ENCODE results near the gene ANAPC7. TPM values are rescaled to one million over a fixed set of nuclear protein-coding genes. Genes with fewer than 3 reads are reported as not detected.
A peak's percentile ranks its signal among the peaks of the same experiment; 100 is the strongest.
"Not testable (repeated sequence)": the region's sequence is repeated elsewhere in the genome, so short reads cannot be mapped to it uniquely, and the experiment has no call there.

ANAPC7 gene
- polyA plus RNA-seq, 1 of the 3 experiments (the other 2 are of a cell fraction): 58.9 TPM

- Histone ChIP-seq H3F3A (replicated peaks; ENCODE audit: insufficient read depth) (peaks cover 14% of the 10 kb centered on the region), H3K79me2 (ENCODE audit: insufficient read depth) (peaks cover 47% of the 10 kb centered on the region; the same call in 1 of the 2 replicates), H3K27me3 (ENCODE audit: insufficient read depth) (no peaks in the 10 kb centered on the region), H2AFZ (ENCODE audit: low read depth) (no peak overlapping the region), H3K36me3 (replicated peaks in 1 of 2; ENCODE audit: control insufficient read depth in 1 of 2, insufficient read depth in 2 of 2, low read length in 1 of 2) (peaks cover 88 to 95% of the 10 kb centered on the region in 2 experiments), H3K4me3 (ENCODE audit: low read depth in 2 of 2, low read length in 1 of 2) (no peak overlapping the region), H3K9me3 (no peaks in the 10 kb centered on the region), H3K9ac (no peak overlapping the region), H3K9me2 (no peaks in the 10 kb centered on the region), H3K27ac (ENCODE audit: low read depth in 2 of 2, low read length in 1 of 2) (peak overlapping the region; percentile 14 to 28; a peak in 3 of 4 replicates), H3K4me1 (ENCODE audit: control insufficient read depth in 1 of 2, insufficient read depth in 2 of 2, low read depth in 1 of 2, low read length in 1 of 2) (0 out of 4 replicates have a peak, but pooled peaks cover 0 to 7% of the 10 kb centered on the region in 2 experiments), H4K20me1 (ENCODE audit: insufficient read depth) (no peaks in the 10 kb centered on the region), H3K4me2 (no peak overlapping the region)
- POLR2A ChIA-PET: no interaction called here
- DNase-seq: no peak
- CTCF ChIA-PET: interaction anchor here (0.5 to 1.4 kb wide), 5 partner anchors 10 to 1056 kb away, joined by 3 read pairs; no protein-coding TSS in a partner anchor
- TF ChIP-seq FOXJ3 (CRISPR knock-in tag; IDR thresholded peaks at IDR 0.05): no peak
- TF ChIP-seq, protein P1, sequence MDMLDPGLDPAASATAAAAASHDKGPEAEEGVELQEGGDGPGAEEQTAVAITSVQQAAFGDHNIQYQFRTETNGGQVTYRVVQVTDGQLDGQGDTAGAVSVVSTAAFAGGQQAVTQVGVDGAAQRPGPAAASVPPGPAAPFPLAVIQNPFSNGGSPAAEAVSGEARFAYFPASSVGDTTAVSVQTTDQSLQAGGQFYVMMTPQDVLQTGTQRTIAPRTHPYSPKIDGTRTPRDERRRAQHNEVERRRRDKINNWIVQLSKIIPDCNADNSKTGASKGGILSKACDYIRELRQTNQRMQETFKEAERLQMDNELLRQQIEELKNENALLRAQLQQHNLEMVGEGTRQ (IDR thresholded peaks at IDR 0.05; ENCODE audit: borderline replicate concordance, low read depth, low read length): no peak
- 94% methylated on average over 18 of the region's 18 CpGs for WGBS (ENCODE audit: low lambda C conversion rate)
Observed at GRCh38 chr12:110340706-110341105, 62.8 kb downstream of the ANAPC7 start.

GRCh38 chr12:110340261-110340660 lies 63.2 kb downstream of the ANAPC7 start:
- H2AFZ ChIP-seq (ENCODE audit: low read depth); H3K4me1 ChIP-seq (ENCODE audit: control insufficient read depth in 1 of 2, insufficient read depth in 2 of 2, low read depth in 1 of 2, low read length in 1 of 2); H3K4me3 ChIP-seq (ENCODE audit: low read depth in 2 of 2, low read length in 1 of 2); H4K20me1 ChIP-seq (ENCODE audit: insufficient read depth); H3K9ac ChIP-seq; DNase-seq; H3K4me2 ChIP-seq; H3K9me3 ChIP-seq; H3K27me3 ChIP-seq (ENCODE audit: insufficient read depth); POLR2A ChIA-PET; H3K9me2 ChIP-seq: not testable (repeated sequence)
- CTCF ChIA-PET: interaction anchor here (0.5 to 1.4 kb wide), 6 partner anchors 10 to 1057 kb away, joined by 3 to 4 read pairs (median 3); no protein-coding TSS in a partner anchor
- H3K36me3 ChIP-seq (replicated peaks in 1 of 2; ENCODE audit: control insufficient read depth in 1 of 2, insufficient read depth in 2 of 2, low read length in 1 of 2): peaks cover 87 to 95% of the 10 kb centered on the region in 2 experiments
- WGBS (ENCODE audit: low lambda C conversion rate): 93% methylated on average over 8 of the region's 8 CpGs
- peaks cover 48% of the 10 kb centered on the region; the same call in 1 of the 2 replicates for H3K79me2 ChIP-seq (ENCODE audit: insufficient read depth)
- H3K27ac ChIP-seq (ENCODE audit: low read depth in 2 of 2, low read length in 1 of 2): peak overlapping the region in 1 of 2 experiments; percentile 14; a peak in 1 of 4 replicates
- H3F3A ChIP-seq (replicated peaks; ENCODE audit: insufficient read depth): peaks cover 14% of the 10 kb centered on the region

DNA sequence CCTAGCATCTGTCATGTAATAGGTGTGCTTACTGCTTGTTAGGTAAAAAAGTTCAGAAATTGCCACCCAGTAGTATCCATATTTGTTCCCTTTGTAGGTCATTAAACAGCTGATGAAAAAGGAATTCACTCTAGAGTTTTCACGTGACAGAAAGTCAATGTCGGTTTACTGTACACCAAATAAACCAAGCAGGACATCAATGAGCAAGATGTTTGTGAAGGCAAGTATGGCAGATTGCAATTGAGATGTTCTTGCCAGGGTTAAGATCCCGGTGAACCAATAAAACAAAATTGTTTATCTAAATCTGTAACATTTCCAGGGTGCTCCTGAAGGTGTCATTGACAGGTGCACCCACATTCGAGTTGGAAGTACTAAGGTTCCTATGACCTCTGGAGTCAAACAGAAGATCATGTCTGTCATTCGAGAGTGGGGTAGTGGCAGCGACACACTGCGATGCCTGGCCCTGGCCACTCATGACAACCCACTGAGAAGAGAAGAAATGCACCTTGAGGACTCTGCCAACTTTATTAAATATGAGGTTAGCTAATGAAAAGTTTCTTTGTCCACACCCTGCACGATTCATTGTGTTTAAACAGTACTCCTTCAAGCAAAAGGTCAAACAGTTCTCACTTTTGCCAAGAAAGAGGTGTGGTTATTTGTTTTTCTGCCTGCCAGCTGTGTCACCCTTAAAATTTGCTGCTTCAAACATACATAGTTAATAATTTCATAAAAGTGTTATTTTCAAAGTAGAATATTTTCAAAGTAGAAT lies 64.1 kb downstream of the ANAPC7 start:
- no peak for DNase-seq
- WGBS (ENCODE audit: low lambda C conversion rate): 70% methylated on average over 8 of the region's 8 CpGs
- no peak overlapping the region for H2AFZ ChIP-seq (ENCODE audit: low read depth)
- H3K79me2 ChIP-seq (ENCODE audit: insufficient read depth): peaks cover 48% of the 10 kb centered on the region; the same call in 1 of the 2 replicates
- peaks cover 14% of the 10 kb centered on the region for H3F3A ChIP-seq (replicated peaks; ENCODE audit: insufficient read depth)
- 0 out of 4 replicates have a peak, but pooled peaks cover 0 to 7% of the 10 kb centered on the region in 2 experiments for H3K4me1 ChIP-seq (ENCODE audit: control insufficient read depth in 1 of 2, insufficient read depth in 2 of 2, low read depth in 1 of 2, low read length in 1 of 2)
- no peaks in the 10 kb centered on the region for H3K9me3 ChIP-seq
- ChIA-PET POLR2A (no interaction called here), CTCF (interaction anchor here (0.9 to 1.3 kb wide), 3 partner anchors 9 to 297 kb away, joined by 3 to 4 read pairs (median 3); no protein-coding TSS in a partner anchor)
- H3K36me3 ChIP-seq (replicated peaks in 1 of 2; ENCODE audit: control insufficient read depth in 1 of 2, insufficient read depth in 2 of 2, low read length in 1 of 2): peaks cover 87 to 95% of the 10 kb centered on the region in 2 experiments
- no peak for TF ChIP-seq RCOR1 (IDR thresholded peaks at IDR 0.05; ENCODE audit: low read length)
- TF ChIP-seq NRF1 (IDR thresholded peaks at IDR 0.05; ENCODE audit: low read depth, low read length): no peak
- TF ChIP-seq, protein P2, sequence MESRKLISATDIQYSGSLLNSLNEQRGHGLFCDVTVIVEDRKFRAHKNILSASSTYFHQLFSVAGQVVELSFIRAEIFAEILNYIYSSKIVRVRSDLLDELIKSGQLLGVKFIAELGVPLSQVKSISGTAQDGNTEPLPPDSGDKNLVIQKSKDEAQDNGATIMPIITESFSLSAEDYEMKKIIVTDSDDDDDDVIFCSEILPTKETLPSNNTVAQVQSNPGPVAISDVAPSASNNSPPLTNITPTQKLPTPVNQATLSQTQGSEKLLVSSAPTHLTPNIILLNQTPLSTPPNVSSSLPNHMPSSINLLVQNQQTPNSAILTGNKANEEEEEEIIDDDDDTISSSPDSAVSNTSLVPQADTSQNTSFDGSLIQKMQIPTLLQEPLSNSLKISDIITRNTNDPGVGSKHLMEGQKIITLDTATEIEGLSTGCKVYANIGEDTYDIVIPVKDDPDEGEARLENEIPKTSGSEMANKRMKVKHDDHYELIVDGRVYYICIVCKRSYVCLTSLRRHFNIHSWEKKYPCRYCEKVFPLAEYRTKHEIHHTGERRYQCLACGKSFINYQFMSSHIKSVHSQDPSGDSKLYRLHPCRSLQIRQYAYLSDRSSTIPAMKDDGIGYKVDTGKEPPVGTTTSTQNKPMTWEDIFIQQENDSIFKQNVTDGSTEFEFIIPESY (IDR thresholded peaks at IDR 0.05; ENCODE audit: borderline replicate concordance, low read depth): no peak
- no peak for TF ChIP-seq JUND (IDR thresholded peaks at IDR 0.05)
- TF ChIP-seq RAD21 (IDR thresholded peaks at IDR 0.05; ENCODE audit: low read length): no peak
- no peak for TF ChIP-seq MAX (IDR thresholded peaks at IDR 0.05; ENCODE audit: low read depth)
- no peak for TF ChIP-seq MXI1 (IDR thresholded peaks at IDR 0.05; ENCODE audit: low read depth, low read length)
- no peaks in the 10 kb centered on the region for H3K27me3 ChIP-seq (ENCODE audit: insufficient read depth)
- H4K20me1 ChIP-seq (ENCODE audit: insufficient read depth): no peaks in the 10 kb centered on the region
- H3K9ac ChIP-seq: no peak overlapping the region
- H3K9me2 ChIP-seq: no peaks in the 10 kb centered on the region
- no peak overlapping the region for H3K27ac ChIP-seq (ENCODE audit: low read depth in 2 of 2, low read length in 1 of 2)
- no peak overlapping the region for H3K4me2 ChIP-seq
- no peak overlapping the region for H3K4me3 ChIP-seq (ENCODE audit: low read depth in 2 of 2, low read length in 1 of 2)

Measured in SK-N-SH (cell line).